Measurements from ENCODE around the gene TMEFF2.

DNA sequence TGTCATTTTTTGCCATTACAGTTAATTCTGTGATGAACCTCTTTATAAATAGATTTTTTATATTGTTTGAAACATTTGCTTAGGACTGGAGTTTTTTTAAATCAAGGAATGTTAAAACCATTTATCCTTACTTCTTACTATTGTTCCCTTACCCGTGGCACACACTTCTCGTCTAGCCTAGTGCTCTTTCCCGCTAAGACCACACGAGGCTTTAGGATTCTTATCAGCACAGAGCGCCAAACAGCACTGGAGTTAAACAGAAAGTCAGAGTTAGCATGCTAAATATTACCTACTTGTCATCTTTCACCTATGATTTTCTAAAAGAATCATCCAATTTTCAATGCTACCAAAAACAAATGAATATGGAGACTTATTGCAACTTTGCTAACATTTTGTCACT is 112.6 kb downstream of the TMEFF2 start:
- TF ChIP-seq POLR2A (IDR thresholded peaks at IDR 0.05; ENCODE audit: low read depth, low read length) (no peak), TAF1 (IDR thresholded peaks at IDR 0.05; ENCODE audit: borderline replicate concordance, low read depth, low read length) (no peak), POLR2AphosphoS5 (IDR thresholded peaks at IDR 0.05; ENCODE audit: low read depth, low read length) (no peak)
